GM18867 (cell line): ENCODE data around the gene MLC1.
A peak's percentile ranks its signal among the peaks of the same experiment; 100 is the strongest.

Experiments
- ATAC-seq: cut with Tn5 transposase; IDR thresholded peaks from one replicate; pipeline ENCODE4 v1.9.1; 2021; ENCODE audit warnings: mild to moderate bottlenecking, moderate library complexity; ENCODE audit not compliant: unreplicated experiment

Gene MLC1

DNA sequence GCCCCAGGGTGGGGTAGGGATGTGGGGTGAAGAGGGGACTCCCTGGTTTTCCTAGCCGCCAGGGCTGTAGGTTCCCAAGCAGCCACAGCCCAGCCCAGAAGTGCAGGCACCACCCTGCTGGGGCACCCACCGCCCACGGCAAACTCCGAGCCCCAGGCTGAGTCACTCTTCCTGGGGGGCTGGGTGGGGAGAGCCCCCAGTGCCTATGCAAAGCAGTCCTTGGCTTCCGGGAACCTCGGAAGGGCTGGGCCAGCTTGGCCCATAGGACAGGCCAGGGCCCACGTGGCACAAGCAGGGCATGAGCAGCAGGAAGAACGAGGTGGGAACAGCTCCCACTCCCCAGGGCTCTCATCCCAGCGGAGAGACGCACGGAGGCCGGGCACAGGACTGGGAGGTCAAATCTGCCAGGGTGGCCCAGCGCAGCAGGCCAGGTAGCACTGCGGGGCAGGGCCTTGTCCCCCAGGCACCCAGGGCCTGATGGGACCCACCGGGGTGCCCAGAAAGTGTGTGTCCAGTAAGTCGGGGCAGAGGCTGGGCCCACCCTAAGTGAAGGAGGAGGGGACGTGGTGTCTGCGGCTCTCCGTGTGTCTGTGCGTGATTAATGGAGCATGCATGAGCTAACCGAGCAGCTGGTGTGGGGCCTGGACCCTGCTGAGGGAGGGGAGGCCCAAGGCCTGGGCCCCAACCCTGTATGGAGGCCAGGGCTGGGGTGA lies 68.1 kb downstream of the MLC1 start:
- peak; percentile 46 for ATAC-seq

DNA sequence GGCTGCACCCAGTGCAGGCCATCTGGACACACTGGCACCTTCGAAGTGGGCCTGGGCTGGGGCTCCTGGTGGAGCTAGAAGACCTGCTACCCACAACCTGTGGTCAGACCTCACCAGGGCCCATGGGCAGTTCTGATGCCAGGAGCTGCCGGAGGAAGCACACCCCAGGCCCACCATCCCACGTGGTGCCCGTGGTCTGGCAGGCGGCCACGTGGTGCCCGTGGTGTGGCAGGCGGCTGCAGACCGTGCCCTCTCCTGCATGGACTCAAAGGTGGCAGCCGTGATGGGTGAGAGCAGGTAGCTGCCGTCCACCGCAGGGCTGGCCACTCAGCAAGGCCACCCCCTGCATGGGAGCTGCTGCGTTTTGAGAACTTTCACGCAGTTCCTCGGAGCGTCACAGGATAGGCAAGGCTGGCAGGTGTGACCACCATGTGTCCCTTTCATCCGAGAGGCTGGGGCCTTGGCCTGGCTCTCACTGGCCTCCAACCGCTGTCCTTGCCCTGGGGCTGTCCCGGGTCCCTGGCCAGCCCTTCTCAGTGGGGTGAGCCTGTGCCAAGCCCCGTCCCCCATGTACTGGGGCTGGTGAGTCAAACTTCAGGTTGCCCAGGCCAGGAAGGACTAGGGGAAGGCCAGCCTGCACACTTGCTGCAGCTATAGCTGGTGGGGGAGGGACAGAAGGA lies 68.8 kb downstream of the MLC1 start:
- peak; percentile 11 for ATAC-seq

DNA sequence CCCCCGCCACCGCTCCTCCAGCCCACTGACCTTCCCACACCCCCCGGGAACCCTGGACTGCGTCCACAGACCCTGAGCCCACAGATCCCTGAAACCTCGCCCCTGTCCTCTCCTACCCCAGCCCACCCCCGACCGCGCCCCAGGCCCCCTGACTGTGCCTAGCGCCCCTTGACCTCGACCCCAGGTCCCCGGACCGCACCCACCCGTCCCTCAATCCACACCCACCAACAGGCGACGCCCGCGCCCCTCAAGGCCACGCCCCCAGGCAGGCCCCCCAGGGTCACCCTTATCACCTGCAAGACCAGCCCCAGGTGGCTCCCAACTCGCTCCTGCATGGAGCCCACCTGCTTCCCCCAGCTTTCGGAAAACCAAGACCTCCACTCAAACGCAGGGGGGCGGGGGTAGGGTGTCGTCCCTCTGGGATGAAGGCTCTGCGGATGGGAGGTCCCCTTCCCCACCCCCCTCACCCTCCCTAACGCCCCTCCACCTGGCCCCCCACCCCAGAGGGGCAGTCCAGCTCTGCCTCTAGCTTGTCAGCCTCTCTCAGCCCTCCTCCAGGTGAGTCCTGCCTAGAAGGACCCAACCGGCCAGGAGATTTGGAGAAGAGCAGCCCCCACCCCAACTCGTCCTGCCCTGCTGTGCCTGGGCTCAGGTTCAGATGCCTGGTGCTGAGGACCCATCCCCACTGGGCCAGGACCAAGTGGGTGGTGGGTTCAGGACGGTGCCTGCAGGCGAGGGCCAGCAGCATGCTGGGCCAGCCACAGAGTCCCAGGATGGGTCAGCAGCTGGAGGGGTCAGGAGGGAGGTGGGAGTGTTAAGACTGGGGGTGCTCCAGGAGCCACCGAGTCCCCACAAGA lies 69.5 kb downstream of the MLC1 start:
- ATAC-seq: no peak

DNA sequence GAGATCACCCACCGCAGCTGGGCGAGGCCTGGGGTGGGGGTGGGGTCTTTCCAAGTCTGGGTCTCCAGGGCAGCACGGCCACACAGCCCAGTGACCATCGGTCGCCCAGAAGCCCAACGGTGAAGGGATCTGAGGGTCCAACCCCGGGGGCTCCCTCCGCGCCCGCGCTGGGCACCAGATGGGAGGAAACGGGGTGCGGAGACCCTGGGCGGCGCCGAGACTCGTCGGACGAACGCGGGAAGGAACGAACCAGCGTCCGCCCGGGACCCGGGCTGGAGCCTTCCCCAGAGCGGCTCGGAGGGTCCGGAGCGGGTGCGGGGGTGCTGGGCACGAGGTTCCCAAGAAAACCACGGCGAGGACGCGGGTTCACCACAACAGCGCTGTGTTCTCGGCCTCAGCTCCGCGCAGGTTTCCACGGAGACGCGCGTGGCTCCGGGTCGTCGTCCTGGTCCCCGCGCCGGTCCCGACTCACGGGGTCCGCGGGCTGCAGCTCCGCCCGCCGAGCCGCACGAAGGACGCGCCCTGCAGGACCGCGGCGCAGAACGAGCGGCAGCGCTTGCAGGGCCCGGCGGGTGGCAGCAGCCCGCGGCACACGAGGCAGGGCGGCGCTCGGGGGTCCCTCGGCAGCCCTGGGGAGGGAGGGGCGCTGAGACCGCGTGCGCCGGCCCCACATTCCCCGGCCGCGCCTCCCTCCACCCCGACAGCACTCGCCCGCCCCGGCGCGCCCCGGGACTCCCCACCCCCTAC lies 70.4 kb downstream of the MLC1 start:
- no peak for ATAC-seq

DNA sequence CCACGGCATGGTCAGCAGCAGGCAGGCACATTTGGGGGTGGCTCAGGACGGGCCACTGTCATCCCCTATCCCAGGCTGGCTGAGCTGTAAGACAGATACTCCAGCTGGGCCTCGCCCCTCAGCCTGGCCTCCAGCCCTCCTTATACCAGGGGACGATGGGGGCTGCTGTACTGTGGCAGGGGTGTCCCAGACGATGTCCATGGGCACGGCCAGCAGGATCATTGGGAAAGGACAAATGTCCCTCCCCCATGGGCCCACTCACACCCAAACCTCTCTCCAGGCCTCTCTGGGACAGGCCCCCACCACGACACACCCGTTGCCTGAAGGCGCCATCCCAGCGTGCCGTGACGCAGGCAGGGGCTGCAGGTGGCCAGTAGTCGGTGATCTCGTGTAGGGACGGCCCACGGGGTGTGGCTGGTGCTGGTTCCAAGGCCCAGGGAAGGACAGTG lies 71.1 kb downstream of the MLC1 start:
- ATAC-seq: no peak

DNA sequence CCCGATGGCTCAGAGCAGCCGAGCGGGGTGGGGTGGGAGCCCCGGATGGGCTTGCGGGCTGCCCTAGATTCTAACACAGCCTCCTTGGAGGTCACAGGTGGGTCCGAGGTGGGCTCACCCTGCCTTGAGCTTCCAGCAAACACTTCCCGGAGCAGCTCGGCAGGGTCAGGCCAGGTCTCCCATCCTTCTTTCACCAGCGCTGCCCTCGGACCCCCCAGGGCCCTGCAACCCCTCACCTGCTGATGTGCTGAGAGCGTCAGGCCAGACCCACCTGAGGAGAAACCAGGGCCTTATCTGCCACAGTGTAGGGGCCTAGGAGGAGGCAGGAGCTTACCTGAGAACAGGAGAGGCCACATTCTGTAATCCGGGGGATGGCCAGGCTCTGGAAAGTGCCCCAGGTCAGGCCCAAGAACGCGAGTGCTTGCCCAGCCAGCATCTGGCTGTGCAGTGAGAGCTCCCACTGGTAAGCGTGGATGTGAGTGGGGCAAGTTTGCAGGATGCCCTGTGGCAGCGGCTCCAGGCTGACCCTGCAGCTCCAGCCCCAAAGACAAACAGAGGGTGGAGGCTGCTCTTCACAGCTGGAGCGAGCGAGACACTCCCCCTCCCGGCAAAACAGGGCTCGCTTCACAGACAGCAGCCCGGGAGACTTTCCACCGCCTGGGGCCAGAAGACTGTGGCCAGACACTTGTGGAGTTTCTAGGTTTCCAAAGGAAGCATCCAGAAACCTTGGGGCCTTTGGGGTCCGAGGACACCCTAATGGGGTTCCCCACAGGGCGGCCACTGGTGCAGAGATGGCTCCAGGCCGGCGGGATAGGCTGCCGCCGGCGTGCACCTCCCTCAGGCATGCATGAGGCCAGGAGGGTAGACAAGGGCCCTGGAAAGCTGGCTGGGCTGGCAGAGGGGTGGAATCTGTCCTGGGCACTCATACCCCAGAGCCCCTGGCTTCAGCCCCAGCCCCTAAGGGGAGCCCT lies 72.7 kb downstream of the MLC1 start, which contains the start of gene IL17REL:
Gene IL17REL (minus strand): TSS at position 555 of the 971 bp plus-strand sequence. CDS start 119 bp downstream, at position 436.
- ATAC-seq: no peak

DNA sequence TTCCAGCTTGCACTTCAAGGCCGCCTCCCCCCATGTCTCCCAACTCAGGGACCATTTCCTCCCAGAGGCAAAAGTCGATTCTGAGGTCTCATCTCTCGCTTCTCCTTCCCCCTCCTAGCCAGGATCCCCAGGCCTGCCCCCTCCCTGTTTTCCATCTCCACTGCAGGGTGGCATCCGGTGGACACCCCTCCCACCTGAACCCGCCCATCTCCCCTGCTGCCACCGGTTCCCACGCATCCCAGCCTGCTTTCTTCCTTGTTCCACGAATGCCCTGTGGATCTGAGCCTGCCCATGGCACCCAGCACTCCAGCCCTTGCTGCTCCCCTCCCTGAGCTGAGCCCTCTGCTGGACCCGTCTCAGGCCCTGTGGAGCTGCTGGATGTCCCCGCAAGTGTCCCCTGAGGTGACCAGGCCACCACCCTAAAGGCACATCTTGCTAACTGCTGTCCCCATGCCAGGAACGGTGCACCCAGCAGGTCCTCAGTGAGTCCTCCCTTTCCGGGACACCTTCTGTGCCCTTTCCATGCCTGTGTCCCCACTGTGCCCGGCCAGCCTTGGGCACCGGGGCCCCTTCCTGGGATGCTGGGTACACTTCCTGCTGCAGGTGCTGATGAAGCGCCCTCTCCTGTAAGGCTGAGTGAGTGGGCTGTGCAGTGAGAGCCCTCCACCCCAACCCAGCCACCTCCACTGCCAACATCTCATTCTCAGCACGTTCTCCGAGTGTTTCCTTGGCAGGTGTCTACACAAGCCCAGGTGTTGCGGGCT lies 73.6 kb downstream of the MLC1 start:
- ATAC-seq: no peak

DNA sequence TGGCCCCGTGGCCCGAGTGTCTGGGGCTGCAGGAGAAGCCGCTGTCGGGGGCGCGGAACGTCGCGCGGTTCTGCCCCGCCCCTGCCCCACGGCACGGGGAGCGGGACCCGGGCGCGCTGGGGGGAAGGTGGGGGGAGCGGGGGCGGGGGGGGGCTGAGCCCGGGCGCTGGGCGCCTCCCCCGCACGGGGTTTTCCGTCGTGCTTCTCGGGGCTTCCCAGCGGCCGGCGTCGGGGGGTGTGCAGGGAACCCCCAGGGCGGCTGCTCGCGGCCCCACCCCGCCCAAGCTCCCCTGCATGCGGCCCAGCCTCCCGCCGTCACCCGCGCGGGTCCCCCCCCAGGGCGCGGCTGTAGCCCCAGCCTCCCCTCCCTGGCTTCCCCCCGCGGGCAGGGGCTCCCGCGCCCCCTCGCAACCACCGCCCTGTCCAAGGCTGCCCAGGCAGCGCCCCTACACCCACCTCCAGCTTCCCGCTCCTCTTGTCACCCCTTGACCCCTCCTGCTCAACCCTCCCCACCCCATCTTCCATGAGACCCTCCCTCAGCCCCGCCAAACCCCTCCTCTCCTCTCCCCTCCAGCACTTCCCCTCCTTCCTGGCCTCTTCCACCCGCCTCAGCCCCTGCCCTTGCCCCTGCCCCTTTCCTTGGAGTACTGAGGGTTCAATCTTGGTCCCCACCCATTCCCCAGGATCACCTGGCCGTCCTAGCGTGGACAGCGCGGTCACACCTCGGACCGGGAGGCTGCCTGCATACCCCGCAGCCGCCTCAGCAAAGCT lies 74.4 kb downstream of the MLC1 start:
- no peak for ATAC-seq

DNA sequence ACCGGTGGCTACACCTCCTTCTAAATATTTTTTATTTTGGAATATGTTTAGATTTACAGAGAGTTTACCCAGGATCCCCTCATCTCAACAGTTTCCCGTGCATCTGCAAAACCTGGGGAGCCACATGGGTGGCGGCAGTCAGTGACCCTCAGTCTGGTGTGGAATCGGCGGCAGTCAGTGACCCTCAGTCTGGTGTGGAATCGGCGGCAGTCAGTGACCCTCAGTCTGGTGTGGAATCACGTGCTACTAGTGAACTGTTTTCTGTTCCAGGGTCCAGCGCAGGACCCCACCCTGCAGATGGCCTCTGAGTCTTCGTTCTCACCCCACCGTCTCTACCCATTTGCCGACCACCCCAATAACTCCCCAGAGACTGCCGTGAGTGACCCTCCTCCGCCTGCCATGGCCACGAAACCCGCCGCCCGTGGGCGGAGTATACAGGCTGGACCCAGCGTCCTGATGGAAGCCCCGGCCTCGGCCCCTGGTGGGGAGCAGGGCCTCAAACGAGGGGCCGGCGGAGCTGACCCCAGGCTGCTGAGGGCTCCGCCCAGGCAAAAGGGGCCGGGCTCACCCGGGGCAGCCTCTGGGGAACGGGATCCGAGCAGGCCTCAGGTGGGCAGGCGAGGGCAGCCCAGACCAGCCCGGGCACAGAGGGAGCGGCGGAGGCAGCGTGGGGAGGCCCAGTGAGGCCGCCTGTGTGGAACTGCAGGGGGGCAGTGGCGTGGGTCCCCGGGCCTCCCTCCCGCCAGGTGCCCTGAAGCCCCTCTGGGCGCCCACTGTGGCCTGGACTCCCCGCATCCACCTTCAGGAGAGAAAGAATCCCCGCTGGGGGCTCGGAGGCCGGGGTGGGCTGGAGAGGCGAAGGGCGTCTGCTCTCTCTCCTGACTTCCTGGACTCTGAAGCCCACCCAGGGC lies 75.2 kb downstream of the MLC1 start:
- no peak for ATAC-seq
